HepG2 (cell line): ENCODE results near the gene MYO1B. TPM values are rescaled to one million over a fixed set of nuclear protein-coding genes. Genes with fewer than 3 reads are reported as not detected.

Source experiments
- ATAC-seq: fragments of 200-7000 bp; cut with Tn5 transposase; 3 replicates; pipeline ENCODE4 v1.9.1; 2020; ENCODE audit warnings: mild to moderate bottlenecking, moderate library complexity
- BruUV-seq: library from RNA; stranded (reverse); fragments of 400-500 nt; replicated peaks from 2 replicates; lab custom pipeline; 2021; lab: Mats Ljungman, UMichigan
- CTCF ChIA-PET: fragments of 300-600 bp; formaldehyde crosslinking; extraction: SDS; loops from one replicate; lab custom pipeline; 2021; ENCODE audit warnings: low total read pairs, inconsistent platforms, low intra/inter-chr PET ratio; lab: Yijun Ruan, JAX
- POLR2A ChIA-PET: fragments of 350-600 bp; sonication (Branson Sonifier 250); formaldehyde crosslinking; loops from one replicate; lab custom pipeline; 2020; ENCODE audit warnings: antibody characterized with exemption, inconsistent platforms; lab: Yijun Ruan, JAX
- DNase-seq: peaks from one replicate; pipeline ENCODE4 v3.0.0-alpha.2; 2015; ENCODE audit warnings: low spot score
- FAIRE-seq: peaks from 3 replicates; lab custom pipeline; 2011; peaks lifted over from hg19 to GRCh38; lab: Jason Lieb, UNC
- H2AFZ ChIP-seq: one replicate; pipeline ENCODE4 v1.6.1; 2011; ENCODE audit warnings: low read length, inconsistent platforms
- H3K27ac ChIP-seq: fragments of 300-600 bp; 3 replicates; pipeline ENCODE4 v1.8.0; 2011; ENCODE audit warnings: mixed run types, mild to moderate bottlenecking, mixed read lengths, low read length, inconsistent platforms; ENCODE audit not compliant: insufficient read depth; ENCODE audit errors: extremely low read length
- H3K27me3 ChIP-seq, 2 experiments: fragments of 200-600 bp in 1 of 2; 2 replicates in 1 of 2; 3 replicates in 1 of 2; pipeline versions ENCODE4 v1.6.0 to v1.8.0; 2011; ENCODE audit warnings: low read length in 2 of 2, mild to moderate bottlenecking in 2 of 2, moderate library complexity in 2 of 2, inconsistent platforms in 1 of 2; ENCODE audit not compliant: insufficient read depth in 2 of 2, control insufficient read depth in 1 of 2
- H3K36me3 ChIP-seq, 2 experiments: fragments of 200-600 bp in 1 of 2; replicated peaks in 1 of 2; 2 replicates in 1 of 2; 3 replicates in 1 of 2; pipeline versions ENCODE4 v1.5.1 to v1.8.0; 2011; ENCODE audit warnings: low read length in 2 of 2, inconsistent platforms in 1 of 2; ENCODE audit not compliant: insufficient read depth in 2 of 2, control insufficient read depth in 1 of 2
- H3K4me1 ChIP-seq: 2 replicates; pipeline ENCODE4 v1.5.1; 2012; ENCODE audit warnings: low read length, inconsistent platforms; ENCODE audit not compliant: insufficient read depth
- H3K4me2 ChIP-seq: 2 replicates; pipeline ENCODE4 v1.6.0; 2011; ENCODE audit warnings: low read depth, low read length, inconsistent platforms
- H3K4me3 ChIP-seq, 3 experiments: fragments of 200-600 bp in 1 of 3; sonication (generic), shearing (Covaris generic) in 1 of 3; replicated peaks in 1 of 3; 2 replicates each; pipeline ENCODE4 v1.5.1; 2011 to 2016; ENCODE audit warnings: low read length in 3 of 3, inconsistent platforms in 2 of 3, low read depth in 2 of 3, mild to moderate bottlenecking in 2 of 3, control low read depth in 1 of 3, mixed read lengths in 1 of 3; ENCODE audit not compliant: insufficient read depth in 1 of 3
- H3K79me2 ChIP-seq: one replicate; pipeline ENCODE4 v1.6.1; 2011; ENCODE audit warnings: low read length, inconsistent platforms; ENCODE audit not compliant: insufficient read depth
- H3K9ac ChIP-seq: 2 replicates; pipeline ENCODE4 v1.6.0; 2011; ENCODE audit warnings: mild to moderate bottlenecking, low read depth, low read length, inconsistent platforms; ENCODE audit not compliant: insufficient read depth
- H3K9me3 ChIP-seq: 2 replicates; pipeline ENCODE4 v1.5.1; 2012; ENCODE audit warnings: mild to moderate bottlenecking, low read length
- H4K20me1 ChIP-seq: 2 replicates; pipeline ENCODE4 v1.6.0; 2011; ENCODE audit warnings: inconsistent platforms, mild to moderate bottlenecking, low read length, moderate library complexity; ENCODE audit not compliant: insufficient read depth
- FIP1L1 ChIP-seq: fragments of 200-400 bp; formaldehyde crosslinking; IDR thresholded peaks from 2 replicates; pipeline ENCODE4 v1.6.1; 2018; ENCODE audit warnings: low read depth, mild to moderate bottlenecking, low read length, moderate library complexity, borderline replicate concordance; ENCODE audit not compliant: insufficient read depth
- HOXA5 ChIP-seq: sonication (generic); formaldehyde crosslinking; IDR thresholded peaks from 2 replicates; pipeline ENCODE4 v1.4.0; 2020; ENCODE audit warnings: missing genetic modification reagents
- NFYB ChIP-seq: sonication (generic); formaldehyde crosslinking; IDR thresholded peaks from 2 replicates; pipeline ENCODE4 v1.4.0; 2020; ENCODE audit warnings: missing genetic modification reagents
- RFXANK ChIP-seq: IDR thresholded peaks from 2 replicates; pipeline ENCODE4 v1.6.1; 2016
- SOX13 ChIP-seq, 3 experiments: fragments of 450-650 bp in 1 of 3; sonication (generic) in 1 of 3; formaldehyde crosslinking in 1 of 3; IDR thresholded peaks in 2 of 3; conservative IDR thresholded peaks in 1 of 3; 2 replicates each; pipeline versions ENCODE4 v1.5.0 to v1.6.1; 2016 to 2020; ENCODE audit warnings: antibody characterized with exemption in 1 of 3, mild to moderate bottlenecking in 1 of 3, missing compliant biosample characterization in 1 of 3, missing genetic modification reagents in 1 of 3, moderate library complexity in 1 of 3
- SUZ12 ChIP-seq: fragments of 150-350 bp; IDR thresholded peaks from 2 replicates; pipeline ENCODE4 v1.6.1; 2014; ENCODE audit warnings: low read depth, low read length
- ZFYVE20 ChIP-seq: sonication (generic); formaldehyde crosslinking; IDR thresholded peaks from 2 replicates; pipeline ENCODE4 v1.8.0; 2023; ENCODE audit warnings: low read depth, mild to moderate bottlenecking, moderate library complexity, missing genetic modification reagents, borderline replicate concordance
- ZKSCAN1 ChIP-seq: fragments of 150-350 bp; IDR thresholded peaks from 2 replicates; pipeline ENCODE4 v1.6.1; 2014; ENCODE audit warnings: low read length
- ZNF761 ChIP-seq: sonication (generic); formaldehyde crosslinking; conservative IDR thresholded peaks from 2 replicates; pipeline ENCODE4 v1.4.0; 2020; ENCODE audit warnings: mild to moderate bottlenecking, missing genetic modification reagents
- WGBS: methylation state at CpG from one replicate; pipeline ENCODE4 v1.1.6; 2017; ENCODE audit warnings: low lambda C conversion rate; 5-methylcytosine and 5-hydroxymethylcytosine counted together
- in situ Hi-C: cut with HindIII; loops from 2 replicates; pipeline ENCODE4 v1.10.0; 2017; ENCODE audit warnings: low pct_unique_long_range_greater_than_20kb; ENCODE audit not compliant: extremely low pct_ligation_motif_present
- intact Hi-C: fragments of 100-400 bp; cut with micrococcal nuclease; formaldehyde crosslinking; loops from one replicate; pipeline ENCODE4 v1.10.0; 2022; ENCODE audit not compliant: unreplicated experiment
- polyA plus RNA-seq, 8 experiments: library from polyadenylated mRNA; depleted of rRNA in 3 of 8; stranded (reverse) in 7 of 8; unstranded in 1 of 8; fragments of >200 nt; fragmentation: Illumina TruSeq in 4 of 8; extraction: Trizol in 4 of 8; gene quantifications; 2 replicates each; pipeline versions ENCODE4 v1.2.1 to v1.2.3, GENCODE V29; 2011 to 2016; ENCODE audit warnings: low read depth in 4 of 8, missing spikeins in 1 of 8, mixed read lengths in 1 of 8; ENCODE audit not compliant: insufficient read depth in 1 of 8
- total RNA-seq, 5 experiments: library from RNA; depleted of rRNA; stranded (reverse); fragments of >200 nt; fragmentation: Illumina TruSeq; extraction: Trizol; gene quantifications; 2 replicates each; pipeline ENCODE4 v1.2.3, GENCODE V29; 2016; ENCODE audit warnings: low read depth in 1 of 5
- TF ChIP-seq, protein P1 (sequence below): sonication (generic); formaldehyde crosslinking; IDR thresholded peaks from 2 replicates; pipeline ENCODE4 v1.4.0; 2020; ENCODE audit warnings: missing genetic modification reagents, borderline replicate concordance
- TF ChIP-seq, protein P2 (sequence below): conservative IDR thresholded peaks from 2 replicates; pipeline ENCODE4 v1.6.1; 2018; ENCODE audit warnings: missing genetic modification reagents

Gene MYO1B
- total and polyA plus RNA-seq, 2 of the 13 experiments (the other 11 are each of a cell fraction or from before 2014, with no cell fraction given): 36.9 to 89.8 TPM

DNA sequence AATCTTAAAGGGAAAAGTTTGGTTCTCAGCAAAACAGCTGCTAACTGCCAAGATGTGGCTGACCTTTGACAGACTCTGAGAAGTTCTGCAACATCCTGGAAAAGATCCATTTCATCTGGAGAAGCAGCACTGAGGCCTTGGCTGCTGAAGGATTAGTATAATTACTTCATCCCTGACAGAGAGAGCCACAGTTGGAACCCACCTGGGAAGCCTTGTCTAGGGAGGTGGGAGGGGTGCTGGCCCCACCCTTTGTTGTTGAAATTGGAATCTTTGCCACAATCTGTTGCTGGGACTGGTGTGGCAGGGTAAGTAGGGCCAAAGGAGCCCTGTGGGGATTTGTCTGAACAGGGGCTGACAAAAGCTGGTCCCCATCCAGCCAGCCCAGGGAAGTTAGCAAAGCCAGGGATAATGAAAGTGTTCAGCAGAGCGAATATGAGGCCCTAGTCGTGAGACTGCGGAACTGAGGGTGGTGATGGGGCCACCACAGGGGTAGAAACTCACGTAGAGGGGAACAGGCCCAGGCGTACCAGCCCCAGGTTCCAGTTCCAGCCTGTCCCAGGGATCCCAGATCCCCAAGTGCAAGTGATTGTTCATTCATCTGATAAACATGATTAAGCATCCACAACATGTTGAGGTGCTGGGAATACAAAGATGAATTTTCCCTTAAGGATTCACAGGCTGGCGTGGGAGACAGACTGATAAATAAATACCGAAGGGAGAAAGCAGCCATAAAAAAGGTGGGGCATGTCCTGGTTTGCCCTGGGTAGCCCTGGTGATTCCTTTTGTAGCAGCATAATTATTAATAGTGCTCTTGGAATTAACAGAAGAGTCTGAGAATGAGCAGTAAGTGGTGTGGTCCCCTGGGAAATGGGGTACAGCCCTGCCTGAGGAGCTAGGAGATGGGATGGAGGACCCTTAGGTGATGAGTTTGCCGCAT is 60.0 kb downstream of the MYO1B start:
- no peak for ATAC-seq
- WGBS: 96% methylated on average over 8 of the region's 8 CpGs
- no TSS peak for BruUV-seq

GRCh38 chr2:191308026-191308425 is 62.8 kb downstream of the MYO1B start:
- 97% methylated on average over 2 of the region's 2 CpGs for WGBS
- intact Hi-C loops: no loop called here
- no peaks in the 10 kb centered on the region for H3K27me3 ChIP-seq
- H3K36me3 ChIP-seq: peaks cover 1 to 7% of the 10 kb centered on the region in 2 experiments; a peak in 1 of 5 replicates
- no peak overlapping the region for H2AFZ ChIP-seq
- DNase-seq: no peak
- H3K9ac ChIP-seq: no peak overlapping the region
- H3K4me2 ChIP-seq: no peak overlapping the region
- ChIA-PET POLR2A (no interaction called here), CTCF (no interaction called here)
- no peak overlapping the region for H3K27ac ChIP-seq
- no peaks in the 10 kb centered on the region for H4K20me1 ChIP-seq
- no peaks in the 10 kb centered on the region for H3K9me3 ChIP-seq
- no peak for FAIRE-seq
- BruUV-seq: no TSS peak
- no peak overlapping the region for H3K4me3 ChIP-seq
- H3K79me2 ChIP-seq: peaks cover 18% of the 10 kb centered on the region
- TF ChIP-seq ZFYVE20 (CRISPR knock-in tag) (no peak), FIP1L1 (no peak), ZKSCAN1 (no peak), HOXA5 (no peak)
- TF ChIP-seq, protein P1, sequence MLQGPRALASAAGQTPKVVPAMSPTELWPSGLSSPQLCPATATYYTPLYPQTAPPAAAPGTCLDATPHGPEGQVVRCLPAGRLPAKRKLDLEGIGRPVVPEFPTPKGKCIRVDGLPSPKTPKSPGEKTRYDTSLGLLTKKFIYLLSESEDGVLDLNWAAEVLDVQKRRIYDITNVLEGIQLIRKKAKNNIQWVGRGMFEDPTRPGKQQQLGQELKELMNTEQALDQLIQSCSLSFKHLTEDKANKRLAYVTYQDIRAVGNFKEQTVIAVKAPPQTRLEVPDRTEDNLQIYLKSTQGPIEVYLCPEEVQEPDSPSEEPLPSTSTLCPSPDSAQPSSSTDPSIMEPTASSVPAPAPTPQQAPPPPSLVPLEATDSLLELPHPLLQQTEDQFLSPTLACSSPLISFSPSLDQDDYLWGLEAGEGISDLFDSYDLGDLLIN (CRISPR knock-in tag): no peak
- TF ChIP-seq, protein P2, sequence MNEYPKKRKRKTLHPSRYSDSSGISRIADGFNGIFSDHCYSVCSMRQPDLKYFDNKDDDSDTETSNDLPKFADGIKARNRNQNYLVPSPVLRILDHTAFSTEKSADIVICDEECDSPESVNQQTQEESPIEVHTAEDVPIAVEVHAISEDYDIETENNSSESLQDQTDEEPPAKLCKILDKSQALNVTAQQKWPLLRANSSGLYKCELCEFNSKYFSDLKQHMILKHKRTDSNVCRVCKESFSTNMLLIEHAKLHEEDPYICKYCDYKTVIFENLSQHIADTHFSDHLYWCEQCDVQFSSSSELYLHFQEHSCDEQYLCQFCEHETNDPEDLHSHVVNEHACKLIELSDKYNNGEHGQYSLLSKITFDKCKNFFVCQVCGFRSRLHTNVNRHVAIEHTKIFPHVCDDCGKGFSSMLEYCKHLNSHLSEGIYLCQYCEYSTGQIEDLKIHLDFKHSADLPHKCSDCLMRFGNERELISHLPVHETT (CRISPR knock-in tag): no peak
- TF ChIP-seq, all 625 proteins: peak for 0
- H3K4me1 ChIP-seq: peaks cover 22% of the 10 kb centered on the region
- in situ Hi-C loops: no loop called here
- ATAC-seq: no peak

More for the DNA sequence above, 60.0 kb downstream of the MYO1B start:
- FAIRE-seq (no peak), DNase-seq (no peak)
- intact Hi-C loops (loop anchor here (5.0 kb wide), 1 partner anchor 138 kb away; no protein-coding TSS in a partner anchor), in situ Hi-C loops (no loop called here)
- no peaks in the 10 kb centered on the region for H3K27me3 ChIP-seq
- H3K79me2 ChIP-seq: peaks cover 10% of the 10 kb centered on the region
- POLR2A ChIA-PET: no interaction called here
- no peak overlapping the region for H3K4me3 ChIP-seq
- CTCF ChIA-PET: no interaction called here
- no peak overlapping the region for H3K9ac ChIP-seq
- no peak for TF ChIP-seq NFYB (CRISPR knock-in tag)
- no peak for TF ChIP-seq ZNF761 (CRISPR knock-in tag)
- no peak for TF ChIP-seq SUZ12
- no peak for TF ChIP-seq SOX13 (IDR thresholded peaks at IDR 0.05)
- TF ChIP-seq SOX13 (CRISPR knock-in tag; conservative IDR thresholded peaks at IDR 0.05 in 1 of 2, IDR thresholded peaks at IDR 0.05 in 1 of 2): no peak
- TF ChIP-seq RFXANK (CRISPR knock-in tag): no peak
- no peaks in the 10 kb centered on the region for H4K20me1 ChIP-seq
- H2AFZ ChIP-seq: no peak overlapping the region
- no peaks in the 10 kb centered on the region for H3K9me3 ChIP-seq
- peaks cover 1 to 12% of the 10 kb centered on the region in 2 experiments; a peak in 2 of 5 replicates for H3K36me3 ChIP-seq
- no peak overlapping the region for H3K4me2 ChIP-seq
- no peak overlapping the region for H3K27ac ChIP-seq
- peaks cover 18% of the 10 kb centered on the region for H3K4me1 ChIP-seq
